Esophagus squamous epithelium (tissue), 4 donors: Measurements from ENCODE around the gene MAMDC2.

Experiments
- CTCF ChIP-seq, 6 experiments: fragments of 450-650 bp in 4 of 6; fragments of 200-600 bp in 2 of 6; sonication (generic) in 2 of 6; IDR thresholded peaks; one replicate each; pipeline ENCODE4 v1.5.1; 2016 to 2019; ENCODE audit warnings: antibody characterized with exemption in 6 of 6, mild to moderate bottlenecking in 4 of 6, moderate library complexity in 4 of 6
- POLR2A ChIP-seq, 4 donors: fragments of 450-650 bp; IDR thresholded peaks; one replicate each; pipeline ENCODE4 v1.6.1; 2017; ENCODE audit warnings: antibody characterized with exemption in 4 of 4, mild to moderate bottlenecking in 4 of 4, moderate library complexity in 3 of 4

GRCh38 chr9:70112981-70113380 lies 69.3 kb downstream of the MAMDC2 start:
- no peak for TF ChIP-seq CTCF (IDR thresholded peaks at IDR 0.05)
- no peak for TF ChIP-seq POLR2A (IDR thresholded peaks at IDR 0.05)
